ENCODE results near the gene FARP1.

The FARP1 gene

GRCh38 chr13:98449273-98449672, 306.4 kb downstream of the FARP1 start:
- 95% methylated on average over 11 of the region's 16 CpGs for WGBS (ENCODE audit: insufficient coverage)
- peaks cover 0 to 20% (median 13%) of the 10 kb centered on the region in 4 experiments for H3K4me1 ChIP-seq (ENCODE audit: control extremely low read depth in 1 of 4, control insufficient read depth in 4 of 4, insufficient read depth in 4 of 4, low read length in 3 of 4)

GRCh38 chr13:98450026-98450425, 307.1 kb downstream of the FARP1 start:
- CTCF ChIA-PET: interaction anchor here (0.6 to 2.6 kb wide), 5 partner anchors 8 to 223 kb away, joined by 3 to 19 read pairs (median 6); no protein-coding TSS in a partner anchor

More at GRCh38 chr13:98449273-98449672, 306.4 kb downstream of the FARP1 start:
- Histone ChIP-seq H3K9me3 (ENCODE audit: control extremely low read depth in 1 of 5, control insufficient read depth in 4 of 5, insufficient read depth in 2 of 5, low read depth in 1 of 5, low read length in 4 of 5) (no peaks in the 10 kb centered on the region), H3K27ac (ENCODE audit: insufficient read depth in 1 of 2, low read depth in 1 of 2, low read length in 2 of 2, poor library complexity in 1 of 2, severe bottlenecking in 2 of 2) (no peak overlapping the region), H3K4me3 (ENCODE audit: control insufficient read depth in 1 of 7, extremely low read depth in 1 of 7, insufficient read depth in 4 of 7, low read depth in 2 of 7, low read length in 6 of 7) (no peak overlapping the region), H3K27me3 (replicated peaks in 2 of 5; ENCODE audit: control insufficient read depth in 4 of 5, insufficient read depth in 5 of 5, low read length in 4 of 5) (no peaks in the 10 kb centered on the region), H3K36me3 (ENCODE audit: control insufficient read depth in 4 of 4, insufficient read depth in 4 of 4, low read length in 3 of 4) (peaks cover 5 to 44% (median 14%) of the 10 kb centered on the region in 4 experiments)
- ChIA-PET CTCF (interaction anchor here (0.6 to 2.6 kb wide), 4 partner anchors 8 to 224 kb away, joined by 3 to 19 read pairs (median 8); no protein-coding TSS in a partner anchor), POLR2A (no interaction called here)
- no peak for DNase-seq

DNA sequence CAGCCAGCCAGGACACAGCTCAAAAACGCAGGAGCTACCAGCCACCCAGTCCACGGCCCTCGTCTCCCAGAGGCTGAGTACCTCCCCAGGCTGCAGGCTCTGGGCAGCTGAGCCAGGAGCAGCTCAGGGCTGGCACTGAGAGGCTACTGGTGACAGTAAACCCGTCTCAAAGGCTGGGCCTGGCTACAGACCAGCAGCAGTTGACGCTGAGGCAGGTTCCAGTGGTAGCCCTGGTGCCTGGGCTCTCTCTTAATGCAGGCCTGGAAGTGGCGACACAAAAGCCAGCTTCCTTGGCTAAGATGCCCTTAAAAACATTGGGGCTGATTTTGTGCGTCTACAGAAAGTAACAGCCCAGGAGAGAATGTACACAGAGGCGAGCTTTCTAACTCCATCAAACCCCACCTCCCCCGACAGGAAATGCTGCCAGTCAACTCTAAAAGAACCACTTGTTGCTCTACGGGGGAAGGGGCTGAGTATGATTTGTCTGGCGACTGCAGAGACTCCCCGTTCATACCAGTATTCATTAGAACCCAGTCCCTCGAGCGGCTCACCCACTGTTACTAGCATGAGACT, 307.7 kb downstream of the FARP1 start:
- Histone ChIP-seq H3K27me3 (replicated peaks in 2 of 5; ENCODE audit: control insufficient read depth in 4 of 5, insufficient read depth in 5 of 5, low read length in 4 of 5) (no peaks in the 10 kb centered on the region), H3K27ac (ENCODE audit: insufficient read depth in 1 of 2, low read depth in 1 of 2, low read length in 2 of 2, poor library complexity in 1 of 2, severe bottlenecking in 2 of 2) (no peak overlapping the region), H3K4me3 (ENCODE audit: control insufficient read depth in 1 of 7, extremely low read depth in 1 of 7, insufficient read depth in 4 of 7, low read depth in 2 of 7, low read length in 6 of 7) (no peak overlapping the region), H3K36me3 (ENCODE audit: control insufficient read depth in 4 of 4, insufficient read depth in 4 of 4, low read length in 3 of 4) (peaks cover 5 to 55% (median 14%) of the 10 kb centered on the region in 4 experiments), H3K4me1 (ENCODE audit: control extremely low read depth in 1 of 4, control insufficient read depth in 4 of 4, insufficient read depth in 4 of 4, low read length in 3 of 4) (peaks cover 0 to 20% (median 13%) of the 10 kb centered on the region in 4 experiments), H3K9me3 (ENCODE audit: control extremely low read depth in 1 of 5, control insufficient read depth in 4 of 5, insufficient read depth in 2 of 5, low read depth in 1 of 5, low read length in 4 of 5) (no peaks in the 10 kb centered on the region)
- CTCF ChIA-PET: interaction anchor here (1.3 to 2.6 kb wide), 4 partner anchors 16 to 223 kb away, joined by 5 to 19 read pairs (median 8); no protein-coding TSS in a partner anchor
- 84% methylated on average over 10 of the region's 14 CpGs for WGBS (ENCODE audit: insufficient coverage)
- DNase-seq: no peak
- POLR2A ChIA-PET: interaction anchor here (0.9 kb wide), 1 partner anchor 25 kb away, joined by 3 read pairs; no protein-coding TSS in a partner anchor

More at GRCh38 chr13:98450026-98450425, 307.1 kb downstream of the FARP1 start:
- no peaks in the 10 kb centered on the region for H3K9me3 ChIP-seq (ENCODE audit: control extremely low read depth in 1 of 5, control insufficient read depth in 4 of 5, insufficient read depth in 2 of 5, low read depth in 1 of 5, low read length in 4 of 5)
- no peak for DNase-seq
- WGBS (ENCODE audit: insufficient coverage): 80% methylated on average over 1 of the region's 1 CpG
- H3K27me3 ChIP-seq (replicated peaks in 2 of 5; ENCODE audit: control insufficient read depth in 4 of 5, insufficient read depth in 5 of 5, low read length in 4 of 5): no peaks in the 10 kb centered on the region
- peaks cover 5 to 51% (median 14%) of the 10 kb centered on the region in 4 experiments for H3K36me3 ChIP-seq (ENCODE audit: control insufficient read depth in 4 of 4, insufficient read depth in 4 of 4, low read length in 3 of 4)
- no peak overlapping the region for H3K4me3 ChIP-seq (ENCODE audit: control insufficient read depth in 1 of 7, extremely low read depth in 1 of 7, insufficient read depth in 4 of 7, low read depth in 2 of 7, low read length in 6 of 7)
- POLR2A ChIA-PET: interaction anchor here (0.9 kb wide), 1 partner anchor 26 kb away, joined by 3 read pairs; no protein-coding TSS in a partner anchor
- no peak overlapping the region for H3K27ac ChIP-seq (ENCODE audit: insufficient read depth in 1 of 2, low read depth in 1 of 2, low read length in 2 of 2, poor library complexity in 1 of 2, severe bottlenecking in 2 of 2)
- H3K4me1 ChIP-seq (ENCODE audit: control extremely low read depth in 1 of 4, control insufficient read depth in 4 of 4, insufficient read depth in 4 of 4, low read length in 3 of 4): peaks cover 0 to 26% (median 16%) of the 10 kb centered on the region in 4 experiments

DNA sequence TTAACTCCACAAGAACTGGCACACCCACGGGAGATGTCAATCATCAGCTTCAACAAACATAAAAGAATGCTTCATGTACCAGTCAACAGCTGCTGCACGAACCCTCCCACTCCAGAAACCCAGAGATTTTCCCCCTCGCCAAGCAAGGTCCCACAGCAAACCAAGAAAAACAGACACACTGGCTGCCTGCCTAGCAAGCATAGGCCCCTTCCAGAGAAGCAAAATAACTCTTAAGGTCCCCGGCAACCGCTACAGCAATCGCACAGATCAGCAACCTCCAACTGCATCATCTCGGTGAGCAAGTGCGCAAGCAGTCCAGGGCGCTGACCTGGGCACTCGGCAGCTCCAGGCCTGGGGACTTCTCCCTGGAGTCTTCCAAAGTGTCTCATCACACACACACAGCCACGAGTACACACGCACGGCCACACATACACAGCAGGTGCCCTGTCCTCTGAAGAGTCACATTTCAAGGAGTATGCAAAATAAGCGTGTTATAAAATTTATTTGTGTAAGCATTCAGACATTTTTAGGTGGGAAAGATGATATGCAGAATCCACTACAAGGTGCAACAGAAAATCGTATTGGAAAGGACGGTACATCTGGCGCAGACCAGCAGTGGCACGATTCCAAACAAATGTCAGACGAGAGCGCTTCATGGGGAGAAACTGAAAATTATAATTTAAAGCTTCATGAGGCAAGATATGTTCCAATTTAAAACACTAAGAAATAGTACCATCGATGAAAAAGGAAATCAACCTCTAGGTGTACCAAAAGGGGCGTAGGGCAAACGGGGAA, 309.0 kb downstream of the FARP1 start:
- Histone ChIP-seq H3K4me3 (ENCODE audit: control insufficient read depth in 1 of 7, extremely low read depth in 1 of 7, insufficient read depth in 4 of 7, low read depth in 2 of 7, low read length in 6 of 7) (no peak overlapping the region), H3K36me3 (ENCODE audit: control insufficient read depth in 4 of 4, insufficient read depth in 4 of 4, low read length in 3 of 4) (peaks cover 9 to 66% (median 20%) of the 10 kb centered on the region in 4 experiments), H3K27ac (ENCODE audit: insufficient read depth in 1 of 2, low read depth in 1 of 2, low read length in 2 of 2, poor library complexity in 1 of 2, severe bottlenecking in 2 of 2) (no peak overlapping the region), H3K27me3 (replicated peaks in 2 of 5; ENCODE audit: control insufficient read depth in 4 of 5, insufficient read depth in 5 of 5, low read length in 4 of 5) (no peaks in the 10 kb centered on the region), H3K9me3 (ENCODE audit: control extremely low read depth in 1 of 5, control insufficient read depth in 4 of 5, insufficient read depth in 2 of 5, low read depth in 1 of 5, low read length in 4 of 5) (no peaks in the 10 kb centered on the region), H3K4me1 (ENCODE audit: control extremely low read depth in 1 of 4, control insufficient read depth in 4 of 4, insufficient read depth in 4 of 4, low read length in 3 of 4) (peaks cover 0 to 17% (median 11%) of the 10 kb centered on the region in 4 experiments)
- POLR2A ChIA-PET: no interaction called here
- CTCF ChIA-PET: interaction anchor here (1.8 to 2.6 kb wide), 2 partner anchors 201 to 220 kb away, joined by 6 to 11 read pairs; no protein-coding TSS in a partner anchor
- WGBS (ENCODE audit: insufficient coverage): 92% methylated on average over 16 of the region's 23 CpGs
- DNase-seq: no peak

DNA sequence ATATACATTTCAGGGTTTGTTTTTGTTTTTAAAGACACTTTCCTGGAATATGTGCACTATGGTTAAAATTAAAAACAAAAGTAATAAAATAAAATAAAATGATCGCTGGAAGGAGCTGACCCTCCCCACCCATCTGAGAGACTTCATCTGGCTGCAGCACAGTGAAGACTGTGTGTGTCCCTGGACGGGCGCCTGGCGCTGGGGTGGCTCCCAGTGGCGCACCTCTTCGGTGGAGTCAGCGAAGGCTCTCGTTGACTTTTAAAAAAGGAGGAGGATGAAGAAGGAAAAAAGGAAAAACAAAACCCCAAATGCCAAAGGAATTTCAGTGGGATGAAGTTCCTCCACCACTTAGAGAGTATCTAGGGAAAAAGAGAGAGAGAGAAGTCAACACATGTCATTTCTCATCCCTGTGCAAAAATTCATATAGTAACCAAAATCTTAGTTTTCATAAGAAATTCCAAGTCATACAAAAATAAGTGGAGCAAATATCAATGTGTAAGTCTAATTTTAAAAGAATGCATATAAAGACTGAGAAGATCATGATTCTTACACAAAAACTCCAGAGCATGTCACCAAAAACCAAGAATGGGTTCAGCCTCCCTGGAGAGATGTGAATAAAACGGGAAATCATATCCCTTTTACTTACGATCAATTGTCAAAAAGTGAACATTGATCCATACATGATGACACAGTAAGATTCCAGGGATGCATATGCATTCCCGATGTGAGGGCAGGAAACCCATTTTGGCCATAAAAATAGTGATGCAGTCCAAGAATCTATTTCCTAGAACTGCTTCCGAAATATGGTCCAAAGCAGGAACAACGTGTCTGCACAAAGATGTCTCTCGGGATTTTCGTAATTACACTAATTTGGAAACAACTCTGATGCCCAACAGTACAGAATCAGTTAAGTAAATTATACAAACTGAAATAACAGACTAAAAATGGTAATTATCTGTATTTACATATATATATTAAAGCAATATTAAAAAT, 310.3 kb downstream of the FARP1 start:
- Histone ChIP-seq H3K27ac (ENCODE audit: insufficient read depth in 1 of 2, low read depth in 1 of 2, low read length in 2 of 2, poor library complexity in 1 of 2, severe bottlenecking in 2 of 2) (no peak overlapping the region), H3K9me3 (ENCODE audit: control extremely low read depth in 1 of 5, control insufficient read depth in 4 of 5, insufficient read depth in 2 of 5, low read depth in 1 of 5, low read length in 4 of 5) (no peaks in the 10 kb centered on the region), H3K27me3 (replicated peaks in 2 of 5; ENCODE audit: control insufficient read depth in 4 of 5, insufficient read depth in 5 of 5, low read length in 4 of 5) (no peaks in the 10 kb centered on the region), H3K4me1 (ENCODE audit: control extremely low read depth in 1 of 4, control insufficient read depth in 4 of 4, insufficient read depth in 4 of 4, low read length in 3 of 4) (peaks cover 0 to 17% (median 11%) of the 10 kb centered on the region in 4 experiments), H3K36me3 (ENCODE audit: control insufficient read depth in 4 of 4, insufficient read depth in 4 of 4, low read length in 3 of 4) (peaks cover 10 to 75% (median 25%) of the 10 kb centered on the region in 4 experiments), H3K4me3 (ENCODE audit: control insufficient read depth in 1 of 7, extremely low read depth in 1 of 7, insufficient read depth in 4 of 7, low read depth in 2 of 7, low read length in 6 of 7) (no peak overlapping the region)
- WGBS (ENCODE audit: insufficient coverage): 81% methylated on average over 7 of the region's 15 CpGs
- ChIA-PET CTCF (no interaction called here), POLR2A (no interaction called here)
- DNase-seq: no peak

GRCh38 chr13:98454389-98454881, 311.5 kb downstream of the FARP1 start:
- Histone ChIP-seq H3K36me3 (ENCODE audit: control insufficient read depth in 4 of 4, insufficient read depth in 4 of 4, low read length in 3 of 4) (peaks cover 4 to 77% (median 33%) of the 10 kb centered on the region in 4 experiments), H3K4me1 (ENCODE audit: control extremely low read depth in 1 of 4, control insufficient read depth in 4 of 4, insufficient read depth in 4 of 4, low read length in 3 of 4) (peaks cover 0 to 17% (median 11%) of the 10 kb centered on the region in 4 experiments), H3K9me3 (ENCODE audit: control extremely low read depth in 1 of 5, control insufficient read depth in 4 of 5, insufficient read depth in 2 of 5, low read depth in 1 of 5, low read length in 4 of 5) (no peaks in the 10 kb centered on the region), H3K27me3 (replicated peaks in 2 of 5; ENCODE audit: control insufficient read depth in 4 of 5, insufficient read depth in 5 of 5, low read length in 4 of 5) (no peaks in the 10 kb centered on the region), H3K4me3 (ENCODE audit: control insufficient read depth in 1 of 7, extremely low read depth in 1 of 7, insufficient read depth in 4 of 7, low read depth in 2 of 7, low read length in 6 of 7) (peak overlapping the region in 3 of 7 experiments; percentile 5 to 58 (median 7)), H3K27ac (ENCODE audit: insufficient read depth in 1 of 2, low read depth in 1 of 2, low read length in 2 of 2, poor library complexity in 1 of 2, severe bottlenecking in 2 of 2) (no peak overlapping the region)
- POLR2A ChIA-PET: interaction anchor here (0.6 kb wide), 1 partner anchor 199 kb away, joined by 6 read pairs; no protein-coding TSS in a partner anchor
- CTCF ChIA-PET: interaction anchor here (0.9 to 4.8 kb wide), 4 partner anchors 8 to 199 kb away, joined by 3 to 25 read pairs (median 17); no protein-coding TSS in a partner anchor
- peak; percentile 39 to 56 (median 42) for DNase-seq
- 10% methylated on average over 7 of the region's 7 CpGs for WGBS (ENCODE audit: insufficient coverage)
